Upper lobe of left lung (tissue), 4 donors: ENCODE results near the gene HBA1.
"Not testable (repeated sequence)": the region's sequence is repeated elsewhere in the genome, so short reads cannot be mapped to it uniquely, and the experiment has no call there.

Experiments
- POLR2A ChIP-seq, 4 donors: fragments of 450-650 bp; IDR thresholded peaks; one replicate each; pipeline ENCODE4 v1.5.1; 2016 to 2017; ENCODE audit warnings: antibody characterized with exemption in 4 of 4, mild to moderate bottlenecking in 2 of 4
- TF ChIP-seq, protein P1 (sequence below), 6 experiments: fragments of 450-650 bp in 4 of 6; fragments of 200-600 bp in 2 of 6; sonication (generic) in 2 of 6; IDR thresholded peaks; one replicate each; pipeline ENCODE4 v1.5.1; 2016 to 2019; ENCODE audit warnings: antibody characterized with exemption in 6 of 6

GRCh38 chr16:153550-154216 is 22.8 kb upstream of the HBA1 start:
- TF ChIP-seq, protein P1, sequence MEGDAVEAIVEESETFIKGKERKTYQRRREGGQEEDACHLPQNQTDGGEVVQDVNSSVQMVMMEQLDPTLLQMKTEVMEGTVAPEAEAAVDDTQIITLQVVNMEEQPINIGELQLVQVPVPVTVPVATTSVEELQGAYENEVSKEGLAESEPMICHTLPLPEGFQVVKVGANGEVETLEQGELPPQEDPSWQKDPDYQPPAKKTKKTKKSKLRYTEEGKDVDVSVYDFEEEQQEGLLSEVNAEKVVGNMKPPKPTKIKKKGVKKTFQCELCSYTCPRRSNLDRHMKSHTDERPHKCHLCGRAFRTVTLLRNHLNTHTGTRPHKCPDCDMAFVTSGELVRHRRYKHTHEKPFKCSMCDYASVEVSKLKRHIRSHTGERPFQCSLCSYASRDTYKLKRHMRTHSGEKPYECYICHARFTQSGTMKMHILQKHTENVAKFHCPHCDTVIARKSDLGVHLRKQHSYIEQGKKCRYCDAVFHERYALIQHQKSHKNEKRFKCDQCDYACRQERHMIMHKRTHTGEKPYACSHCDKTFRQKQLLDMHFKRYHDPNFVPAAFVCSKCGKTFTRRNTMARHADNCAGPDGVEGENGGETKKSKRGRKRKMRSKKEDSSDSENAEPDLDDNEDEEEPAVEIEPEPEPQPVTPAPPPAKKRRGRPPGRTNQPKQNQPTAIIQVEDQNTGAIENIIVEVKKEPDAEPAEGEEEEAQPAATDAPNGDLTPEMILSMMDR (IDR thresholded peaks at IDR 0.05) = not testable (repeated sequence)
- TF ChIP-seq POLR2A (IDR thresholded peaks at IDR 0.05) = not testable (repeated sequence)
